Measurements from ENCODE around the gene WDR12. TPM values are rescaled to one million over a fixed set of nuclear protein-coding genes. Genes with fewer than 3 reads are reported as not detected.
"Not testable (repeated sequence)": the region's sequence is repeated elsewhere in the genome, so short reads cannot be mapped to it uniquely, and the experiment has no call there.

WDR12 gene
- total and polyA plus RNA-seq, 7 donors: 3.3 to 23.0 (median 16.4) TPM

DNA sequence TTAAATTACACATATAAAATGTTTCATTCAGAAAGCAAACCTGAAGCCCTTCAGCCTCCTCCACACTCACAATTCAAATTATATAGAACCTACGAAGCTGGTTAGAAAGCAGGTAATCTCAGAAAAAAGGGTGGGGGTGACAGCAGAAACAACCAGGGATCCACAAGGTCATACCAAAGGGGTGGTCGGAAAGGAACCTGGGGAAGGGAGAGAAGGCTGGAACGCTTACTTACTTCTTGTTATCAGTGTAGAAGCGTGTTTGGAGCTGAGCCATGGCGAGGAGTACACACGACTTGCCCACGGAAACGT is 316 bp downstream of the WDR12 start:
- Histone ChIP-seq H3K36me3 (peaks cover 0 to 6% (median 0%) of the 10 kb centered on the region in 4 donors), H3K27ac (peak overlapping the region; percentile 83 to 88 (median 86)), H3K4me1 (peaks cover 0 to 29% (median 18%) of the 10 kb centered on the region in 4 donors), H3K4me3 (peak overlapping the region; percentile 55 to 78 (median 62)), H3K9me3 (no peaks in the 10 kb centered on the region), H3K27me3 (no peaks in the 10 kb centered on the region)
- TF ChIP-seq EP300 (IDR thresholded peaks at IDR 0.05) (no peak), CTCF (IDR thresholded peaks at IDR 0.05) (no peak), POLR2A (IDR thresholded peaks at IDR 0.05) (no peak), POLR2AphosphoS5 (IDR thresholded peaks at IDR 0.05) (no peak)
- WGBS, 2 donors: 0 to 1% methylated on average over 8 of the region's 8 CpGs
- DNase-seq: no peak
- intact Hi-C loops (cut with DNase I): loop anchor here (2.0 to 5.0 kb wide), 3 partner anchors 39 to 276 kb away; partner anchors contain the start of genes FAM117B and ICA1L

DNA sequence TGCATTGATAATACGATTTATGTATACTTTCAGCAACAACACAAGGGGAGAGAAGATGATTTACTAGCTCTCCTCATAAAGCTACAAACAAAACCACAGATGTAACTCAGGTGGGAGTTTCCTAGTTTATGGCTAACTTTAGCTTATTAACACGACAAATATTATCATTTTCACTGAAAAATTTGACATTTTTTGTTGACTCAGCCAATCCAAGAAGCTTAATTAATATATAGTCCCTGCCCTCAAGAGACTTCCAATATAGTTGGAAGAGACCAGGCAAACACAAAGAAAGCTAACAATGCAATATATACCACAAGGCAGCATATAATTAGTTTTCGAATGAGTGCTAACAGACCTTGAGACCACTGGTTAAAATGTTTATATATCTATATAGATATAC is 775 bp downstream of the WDR12 start:
- Histone ChIP-seq H3K4me3 (peak overlapping the region in 3 of 4 donors; percentile 55 to 78 (median 57)), H3K27me3 (no peaks in the 10 kb centered on the region), H3K36me3 (peaks cover 0 to 9% (median 0%) of the 10 kb centered on the region in 4 donors), H3K27ac (peak overlapping the region in 1 of 4 donors; percentile 84), H3K9me3 (no peaks in the 10 kb centered on the region), H3K4me1 (peaks cover 0 to 29% (median 18%) of the 10 kb centered on the region in 4 donors)
- intact Hi-C loops (cut with DNase I): loop anchor here (2.0 to 5.0 kb wide), 3 partner anchors 38 to 276 kb away; partner anchors contain the start of genes FAM117B and ICA1L
- no peak for DNase-seq
- WGBS, 2 donors: 0 to 13% methylated on average over 3 of the region's 3 CpGs
- TF ChIP-seq POLR2A (IDR thresholded peaks at IDR 0.05) (no peak), CTCF (IDR thresholded peaks at IDR 0.05) (no peak), EP300 (IDR thresholded peaks at IDR 0.05) (no peak), POLR2AphosphoS5 (IDR thresholded peaks at IDR 0.05) (no peak)

DNA sequence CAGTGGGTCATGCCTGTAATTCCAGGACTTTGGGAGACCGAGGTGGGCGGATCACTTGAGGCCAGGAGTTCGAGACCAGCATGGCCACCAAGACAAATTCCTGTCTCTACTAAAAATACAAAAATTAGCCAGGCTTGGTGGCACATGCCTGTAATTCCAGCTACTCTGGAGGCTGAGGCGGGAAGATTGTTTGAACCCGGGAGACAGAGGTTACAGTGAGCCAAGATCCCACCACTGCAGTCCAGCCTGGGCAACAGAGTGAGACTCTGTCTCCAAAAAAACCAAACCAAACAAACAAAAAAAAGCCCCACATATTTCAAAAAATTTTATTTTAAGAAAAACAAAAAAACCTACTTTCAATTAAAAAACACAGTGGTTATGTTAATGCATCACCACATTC is 1.2 kb downstream of the WDR12 start:
- peaks cover 0 to 29% (median 18%) of the 10 kb centered on the region in 4 donors for H3K4me1 ChIP-seq
- H3K27me3 ChIP-seq, DNase-seq, H3K4me3 ChIP-seq, H3K27ac ChIP-seq, H3K9me3 ChIP-seq: not testable (repeated sequence)
- peaks cover 0 to 14% (median 2%) of the 10 kb centered on the region in 4 donors for H3K36me3 ChIP-seq
- WGBS, 2 donors: 86 to 90% methylated on average over 5 of the region's 5 CpGs
- intact Hi-C loops (cut with DNase I): loop anchor here (2.0 to 5.0 kb wide), 3 partner anchors 38 to 275 kb away; partner anchors contain the start of genes FAM117B and ICA1L

DNA sequence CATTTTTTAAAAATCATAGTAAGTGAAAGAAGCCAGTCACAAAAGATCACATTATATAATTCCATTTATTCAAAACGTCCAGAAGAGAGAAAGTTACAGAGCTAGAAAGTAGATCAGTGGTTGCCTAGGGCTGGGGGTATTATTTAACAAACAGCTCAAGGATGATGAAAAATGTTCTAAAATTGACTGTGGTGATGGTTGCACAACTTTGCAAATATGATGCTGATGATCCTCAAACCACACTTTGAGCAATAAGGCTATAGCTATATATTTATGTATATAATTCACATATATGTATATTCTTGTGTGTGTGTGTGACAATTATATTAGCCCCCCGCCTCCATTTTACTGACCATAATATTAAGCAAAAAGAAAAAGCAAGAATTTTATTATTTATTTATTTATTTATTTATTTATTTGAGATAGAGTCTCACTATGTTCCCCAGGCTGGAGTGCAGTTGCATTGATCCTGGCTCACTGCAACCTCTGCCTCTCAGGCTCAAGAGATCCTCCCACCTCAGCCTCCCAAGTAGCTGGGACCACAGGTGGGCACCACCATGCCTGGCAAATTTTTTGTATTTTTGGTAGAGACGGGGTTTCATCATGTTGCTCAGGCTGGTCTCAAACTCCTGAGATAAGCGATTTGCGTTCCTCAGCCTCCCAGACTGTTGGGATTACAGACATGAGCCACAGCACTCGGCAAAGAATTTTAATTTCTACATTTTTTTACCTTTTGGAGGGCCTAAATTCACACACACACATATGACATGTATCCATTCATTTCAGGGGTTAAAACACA is 1.9 kb downstream of the WDR12 start:
- intact Hi-C loops (cut with DNase I): loop anchor here (2.0 to 5.0 kb wide), 3 partner anchors 37 to 275 kb away; partner anchors contain the start of genes FAM117B and ICA1L
- TF ChIP-seq POLR2AphosphoS5 (IDR thresholded peaks at IDR 0.05) (no peak), POLR2A (IDR thresholded peaks at IDR 0.05) (no peak), EP300 (IDR thresholded peaks at IDR 0.05) (no peak), CTCF (IDR thresholded peaks at IDR 0.05) (no peak)
- Histone ChIP-seq H3K36me3 (peaks cover 0 to 17% (median 3%) of the 10 kb centered on the region in 4 donors), H3K27me3 (no peaks in the 10 kb centered on the region), H3K4me1 (peaks cover 0 to 29% (median 18%) of the 10 kb centered on the region in 4 donors), H3K27ac (no peak overlapping the region), H3K4me3 (no peak overlapping the region), H3K9me3 (no peaks in the 10 kb centered on the region)
- 93% methylated on average over 6 of the region's 6 CpGs for WGBS, 2 donors
- no peak for DNase-seq

DNA sequence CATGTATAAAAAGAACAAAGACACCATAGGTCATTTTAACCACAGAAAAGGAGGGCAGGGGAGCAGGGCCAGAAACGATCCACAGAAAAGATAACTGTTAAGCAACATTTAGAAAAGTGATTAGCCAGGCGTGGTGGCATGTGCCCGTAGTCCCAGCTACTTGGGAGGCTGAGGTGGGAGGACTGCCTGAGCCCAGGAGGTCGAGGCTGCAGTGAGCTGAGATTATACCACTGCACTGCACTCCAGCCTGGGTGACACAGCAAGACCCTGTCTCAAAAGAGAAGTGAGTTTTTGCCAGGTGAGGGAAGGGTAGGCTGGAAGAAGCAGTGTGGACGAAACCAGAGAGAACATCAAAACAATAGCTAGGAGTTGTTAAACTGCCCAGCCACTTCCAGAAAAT is 3.3 kb downstream of the WDR12 start:
- intact Hi-C loops (cut with DNase I): no loop called here
- Histone ChIP-seq H3K27me3 (no peaks in the 10 kb centered on the region), H3K9me3 (no peaks in the 10 kb centered on the region), H3K27ac (no peak overlapping the region), H3K36me3 (peaks cover 0 to 17% (median 3%) of the 10 kb centered on the region in 4 donors), H3K4me1 (peaks cover 0 to 20% (median 15%) of the 10 kb centered on the region in 4 donors), H3K4me3 (no peak overlapping the region)
- DNase-seq: no peak
- WGBS, 2 donors: 76 to 84% methylated on average over 5 of the region's 5 CpGs
- no peak for TF ChIP-seq POLR2A (IDR thresholded peaks at IDR 0.05)
- TF ChIP-seq CTCF (IDR thresholded peaks at IDR 0.05): no peak
- no peak for TF ChIP-seq POLR2AphosphoS5 (IDR thresholded peaks at IDR 0.05)
- no peak for TF ChIP-seq EP300 (IDR thresholded peaks at IDR 0.05)

DNA sequence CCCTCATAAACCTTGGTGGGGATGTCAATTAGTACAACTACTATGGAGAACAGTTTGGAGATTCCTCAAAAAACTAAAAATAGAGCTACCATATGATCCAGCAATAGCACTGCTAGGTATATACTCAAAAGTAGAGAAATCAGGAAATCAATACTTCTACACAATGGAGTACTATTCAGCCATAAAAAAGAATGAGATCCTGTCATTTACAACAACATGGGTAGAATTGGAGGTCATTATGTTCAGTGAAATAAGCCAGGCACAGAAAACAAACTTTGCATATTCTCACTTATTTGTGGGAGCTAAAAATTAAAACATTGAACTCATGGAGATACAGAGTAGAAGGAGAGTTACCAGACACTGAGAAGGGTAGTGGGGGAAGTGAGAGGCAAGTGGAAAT is 6.0 kb downstream of the WDR12 start:
- intact Hi-C loops (cut with DNase I); H3K4me1 ChIP-seq; H3K9me3 ChIP-seq; H3K4me3 ChIP-seq; H3K27me3 ChIP-seq; H3K27ac ChIP-seq; DNase-seq: not testable (repeated sequence)
- H3K36me3 ChIP-seq: peaks cover 0 to 17% (median 3%) of the 10 kb centered on the region in 4 donors
